ENCODE results near the gene AKR7A2. TPM values are rescaled to one million over a fixed set of nuclear protein-coding genes. Genes with fewer than 3 reads are reported as not detected.
A peak's percentile ranks its signal among the peaks of the same experiment; 100 is the strongest.

The AKR7A2 gene
- total and polyA plus RNA-seq, 4 experiments from 2014 or later, result 25.1 to 134 (median 57.7) TPM

DNA sequence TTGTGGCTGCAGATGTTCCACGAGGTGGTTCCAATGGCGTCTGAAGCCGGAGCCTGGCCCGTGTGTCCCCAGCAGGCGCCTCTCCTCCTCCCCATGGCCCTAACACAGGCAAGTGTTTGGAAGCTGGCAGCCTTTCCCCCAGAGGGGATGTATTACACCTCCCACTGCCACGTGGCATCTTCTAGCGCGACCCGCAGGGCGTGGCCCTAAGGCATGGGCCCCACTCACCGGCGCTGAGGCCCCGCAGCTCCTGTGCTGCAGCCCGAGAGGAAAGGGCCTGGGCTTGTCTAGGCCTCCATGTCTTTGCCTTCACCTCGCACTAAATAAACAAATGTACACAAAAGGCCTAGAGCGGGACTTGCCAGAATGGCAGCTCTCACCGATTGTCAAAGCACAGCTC, 38.1 kb upstream of the AKR7A2 start:
- ChIA-PET POLR2A (ENCODE audit: partially characterized antibody) (no interaction called here), CTCF (ENCODE audit: partially characterized antibody) (interaction anchor here (3.6 kb wide), 1 partner anchor 232 kb away, joined by 11 read pairs; no protein-coding TSS in a partner anchor)
- DNase-seq, result no peak
- Histone ChIP-seq H3K36me3 (ENCODE audit: insufficient read depth, low read length) (peaks cover 71% of the 10 kb centered on the region), H3K27ac (ENCODE audit: low read depth, low read length) (no peak overlapping the region), H3K27me3 (ENCODE audit: insufficient read depth, low read length) (no peaks in the 10 kb centered on the region), H3K4me3 (ENCODE audit: low read length in 2 of 2) (no peak overlapping the region), H3K9me3 (ENCODE audit: control insufficient read depth in 1 of 2, low read length in 2 of 2) (no peaks in the 10 kb centered on the region), H3K4me1 (ENCODE audit: insufficient read depth, low read length) (no peaks in the 10 kb centered on the region)
- H3K36me3 Mint-ChIP-seq, result peaks cover 30 to 63% of the 10 kb centered on the region in 2 donors
- H3K4me1 Mint-ChIP-seq, result peaks cover 0 to 6% (median under 1%) of the 10 kb centered on the region in 4 donors
- no peaks in the 10 kb centered on the region for H3K27me3 Mint-ChIP-seq
- intact Hi-C loops (cut with micrococcal nuclease), result no loop called here
- no peak overlapping the region for H3K4me3 Mint-ChIP-seq
- no peaks in the 10 kb centered on the region for H3K9me3 Mint-ChIP-seq
- H3K27ac Mint-ChIP-seq, result peak overlapping the region in 1 of 7 donors; percentile 29

DNA sequence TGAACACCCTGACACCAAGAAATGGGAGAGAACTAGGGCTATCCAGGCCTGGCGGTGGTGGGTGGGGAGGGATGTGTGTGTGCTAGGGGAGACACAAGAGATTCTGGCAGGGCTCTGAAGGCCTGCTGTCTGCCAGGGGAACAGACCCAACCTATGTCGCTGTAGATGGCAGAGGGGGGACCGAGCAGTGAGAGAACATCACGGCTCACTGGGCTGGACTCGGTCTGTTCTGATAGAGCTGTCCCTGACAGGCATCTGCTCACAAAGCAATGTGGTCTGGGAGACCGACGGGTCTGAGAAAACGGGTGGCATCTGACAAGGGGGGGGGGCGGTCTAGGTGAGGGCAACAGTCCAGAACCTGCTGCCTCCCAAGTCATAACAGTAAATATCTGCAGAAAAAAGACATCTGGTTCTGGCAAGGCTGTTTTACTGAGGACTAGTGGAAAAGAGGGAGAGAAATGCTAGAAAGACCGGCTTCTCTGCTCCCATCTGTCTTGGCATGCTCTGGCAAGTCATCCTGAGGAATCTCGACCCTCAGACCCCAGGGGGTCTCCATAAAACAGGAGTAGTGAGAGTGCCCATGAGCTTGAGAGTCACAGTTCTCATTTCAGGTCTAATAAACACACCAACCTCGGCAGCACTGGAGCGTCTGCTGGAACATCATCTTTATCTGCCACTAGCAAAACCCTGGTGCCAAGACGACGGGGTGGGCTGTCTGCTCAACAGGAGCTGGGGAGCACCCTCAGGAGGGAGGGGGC, 36.7 kb upstream of the AKR7A2 start:
- no peaks in the 10 kb centered on the region for H3K27me3 Mint-ChIP-seq
- Histone ChIP-seq H3K4me1 (ENCODE audit: insufficient read depth, low read length) (no peaks in the 10 kb centered on the region), H3K27ac (ENCODE audit: low read depth, low read length) (no peak overlapping the region), H3K9me3 (ENCODE audit: control insufficient read depth in 1 of 2, low read length in 2 of 2) (no peaks in the 10 kb centered on the region), H3K27me3 (ENCODE audit: insufficient read depth, low read length) (no peaks in the 10 kb centered on the region), H3K4me3 (ENCODE audit: low read length in 2 of 2) (no peak overlapping the region), H3K36me3 (ENCODE audit: insufficient read depth, low read length) (peaks cover 71% of the 10 kb centered on the region)
- ChIA-PET CTCF (ENCODE audit: partially characterized antibody) (interaction anchor here (0.8 to 3.6 kb wide), 3 partner anchors 168 to 313 kb away, joined by 4 to 11 read pairs (median 5); no protein-coding TSS in a partner anchor), POLR2A (ENCODE audit: partially characterized antibody) (no interaction called here)
- H3K4me3 Mint-ChIP-seq, result no peak overlapping the region
- H3K4me1 Mint-ChIP-seq, result peaks cover 0 to 6% (median 2%) of the 10 kb centered on the region in 4 donors
- H3K9me3 Mint-ChIP-seq, result no peaks in the 10 kb centered on the region
- peaks cover 33 to 61% of the 10 kb centered on the region in 2 donors for H3K36me3 Mint-ChIP-seq
- H3K27ac Mint-ChIP-seq, result peak overlapping the region in 4 of 7 donors; percentile 12 to 84 (median 36)
- no peak for DNase-seq
- intact Hi-C loops (cut with micrococcal nuclease), result no loop called here

DNA sequence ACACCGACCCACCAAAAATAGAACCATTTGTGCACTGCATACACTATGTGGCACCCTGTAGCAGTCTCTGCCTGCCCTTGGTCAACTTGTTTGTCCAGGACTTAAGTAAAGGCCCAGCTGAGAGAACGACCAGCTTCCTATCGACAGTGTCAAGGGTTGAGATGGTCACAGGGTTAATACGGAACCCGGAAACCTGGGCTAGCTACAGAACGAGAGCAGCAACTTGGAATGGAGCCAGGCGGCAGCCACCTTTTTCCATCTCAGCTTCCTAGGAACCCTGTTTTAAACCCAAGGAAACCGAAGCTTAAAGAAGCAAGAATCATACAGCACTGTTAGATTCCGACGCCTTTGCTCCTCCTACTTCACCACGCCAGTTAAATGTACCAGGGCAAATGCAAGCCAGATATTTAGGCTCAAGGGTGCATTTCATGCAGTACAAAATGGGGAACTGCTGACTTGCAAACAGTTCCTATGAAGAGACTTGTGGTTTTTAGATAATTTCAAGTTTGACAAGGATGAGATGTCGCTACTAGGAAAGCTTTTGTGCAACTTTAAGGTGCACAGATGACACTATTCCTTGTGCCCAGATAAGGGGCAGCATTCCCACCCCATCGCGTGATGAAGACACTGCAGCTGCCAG, 35.7 kb upstream of the AKR7A2 start:
- DNase-seq, result no peak
- Mint-ChIP-seq H3K27ac (no peak overlapping the region), H3K36me3 (peaks cover 32 to 56% of the 10 kb centered on the region in 2 donors), H3K4me3 (no peak overlapping the region), H3K27me3 (no peaks in the 10 kb centered on the region), H3K4me1 (peaks cover 0 to 8% (median 2%) of the 10 kb centered on the region in 4 donors), H3K9me3 (no peaks in the 10 kb centered on the region)
- ChIA-PET POLR2A (ENCODE audit: partially characterized antibody) (interaction anchor here (0.6 to 1.0 kb wide), 3 partner anchors 89 to 237 kb away, joined by 3 to 4 read pairs (median 3); no protein-coding TSS in a partner anchor), CTCF (ENCODE audit: partially characterized antibody) (interaction anchor here (0.8 to 3.6 kb wide), 5 partner anchors 30 to 314 kb away, joined by 3 to 11 read pairs (median 4); no protein-coding TSS in a partner anchor)
- H3K4me1 ChIP-seq (ENCODE audit: insufficient read depth, low read length), result no peaks in the 10 kb centered on the region
- no peaks in the 10 kb centered on the region for H3K27me3 ChIP-seq (ENCODE audit: insufficient read depth, low read length)
- H3K4me3 ChIP-seq (ENCODE audit: low read length in 2 of 2), result no peak overlapping the region
- intact Hi-C loops (cut with micrococcal nuclease), result no loop called here
- H3K36me3 ChIP-seq (ENCODE audit: insufficient read depth, low read length), result peaks cover 69% of the 10 kb centered on the region
- no peak overlapping the region for H3K27ac ChIP-seq (ENCODE audit: low read depth, low read length)
- no peaks in the 10 kb centered on the region for H3K9me3 ChIP-seq (ENCODE audit: control insufficient read depth in 1 of 2, low read length in 2 of 2)

DNA sequence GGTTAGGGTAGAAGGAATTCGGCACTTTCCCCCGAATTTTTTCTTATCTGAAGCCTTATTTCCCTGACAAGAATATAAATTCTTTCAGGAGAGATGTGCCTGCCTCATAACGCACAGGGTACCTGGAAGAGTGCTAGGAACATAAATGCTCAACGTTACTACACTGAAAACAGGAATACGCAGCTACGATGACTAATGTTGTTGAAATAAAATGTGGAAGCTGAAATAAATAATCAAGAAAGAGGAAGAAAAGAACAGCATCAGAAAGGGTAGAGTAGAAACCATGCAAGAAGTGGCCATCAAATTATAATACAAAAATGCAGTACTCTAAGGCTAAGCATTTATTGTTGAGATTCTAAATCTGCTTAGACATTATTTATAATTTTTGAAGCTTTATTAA, 34.1 kb upstream of the AKR7A2 start:
- Histone ChIP-seq H3K9me3 (ENCODE audit: control insufficient read depth in 1 of 2, low read length in 2 of 2) (no peaks in the 10 kb centered on the region), H3K4me3 (ENCODE audit: low read length in 2 of 2) (no peak overlapping the region), H3K36me3 (ENCODE audit: insufficient read depth, low read length) (peaks cover 65% of the 10 kb centered on the region), H3K27me3 (ENCODE audit: insufficient read depth, low read length) (no peaks in the 10 kb centered on the region), H3K27ac (ENCODE audit: low read depth, low read length) (no peak overlapping the region), H3K4me1 (ENCODE audit: insufficient read depth, low read length) (no peaks in the 10 kb centered on the region)
- Mint-ChIP-seq H3K27me3 (no peaks in the 10 kb centered on the region), H3K27ac (peak overlapping the region in 1 of 7 donors; percentile 59), H3K4me3 (no peak overlapping the region), H3K36me3 (peaks cover 24 to 56% of the 10 kb centered on the region in 2 donors), H3K9me3 (no peaks in the 10 kb centered on the region), H3K4me1 (peaks cover 6 to 11% (median 8%) of the 10 kb centered on the region in 4 donors)
- intact Hi-C loops (cut with micrococcal nuclease), result no loop called here
- ChIA-PET POLR2A (ENCODE audit: partially characterized antibody) (no interaction called here), CTCF (ENCODE audit: partially characterized antibody) (interaction anchor here (1.1 to 2.4 kb wide), 6 partner anchors 17 to 316 kb away, joined by 3 to 11 read pairs (median 6); no protein-coding TSS in a partner anchor)
- DNase-seq, result no peak

DNA sequence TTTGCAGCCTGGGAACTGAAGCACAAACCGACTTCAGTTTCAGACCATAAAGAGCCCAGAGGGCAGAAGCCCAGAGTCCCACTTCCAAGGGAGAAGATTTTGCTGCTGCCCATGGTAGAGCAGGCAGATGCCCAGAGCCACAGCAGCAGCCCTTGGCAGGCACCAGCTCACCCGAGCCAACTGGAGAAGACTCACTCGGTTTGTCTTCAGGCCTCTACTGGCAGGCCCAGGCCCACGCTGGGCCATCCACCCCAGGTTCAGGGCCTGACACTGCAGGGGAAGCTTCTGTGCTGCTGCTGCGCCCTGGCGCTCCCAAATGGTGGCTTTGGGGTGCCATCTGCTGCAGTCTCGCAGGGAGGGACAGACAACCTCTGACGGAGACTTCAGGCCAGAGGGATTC, 33.4 kb upstream of the AKR7A2 start:
- Histone ChIP-seq H3K27ac (ENCODE audit: low read depth, low read length) (no peak overlapping the region), H3K4me3 (ENCODE audit: low read length in 2 of 2) (no peak overlapping the region), H3K36me3 (ENCODE audit: insufficient read depth, low read length) (peaks cover 69% of the 10 kb centered on the region), H3K4me1 (ENCODE audit: insufficient read depth, low read length) (no peaks in the 10 kb centered on the region), H3K27me3 (ENCODE audit: insufficient read depth, low read length) (no peaks in the 10 kb centered on the region), H3K9me3 (ENCODE audit: control insufficient read depth in 1 of 2, low read length in 2 of 2) (no peaks in the 10 kb centered on the region)
- POLR2A ChIA-PET (ENCODE audit: partially characterized antibody), result interaction anchor here (1.1 kb wide), 1 partner anchor 45 kb away, joined by 3 read pairs; no protein-coding TSS in a partner anchor
- intact Hi-C loops (cut with micrococcal nuclease), result no loop called here
- no peak for DNase-seq
- H3K36me3 Mint-ChIP-seq, result peaks cover 29 to 57% of the 10 kb centered on the region in 2 donors
- peaks cover 6 to 11% (median 8%) of the 10 kb centered on the region in 4 donors for H3K4me1 Mint-ChIP-seq
- no peak overlapping the region for H3K27ac Mint-ChIP-seq
- H3K27me3 Mint-ChIP-seq, result no peaks in the 10 kb centered on the region
- no peak overlapping the region for H3K4me3 Mint-ChIP-seq
- CTCF ChIA-PET (ENCODE audit: partially characterized antibody), result interaction anchor here (0.9 to 2.8 kb wide), 9 partner anchors 18 to 316 kb away, joined by 3 to 13 read pairs (median 5); partner anchors contain the start of gene SLC66A1
- H3K9me3 Mint-ChIP-seq, result no peaks in the 10 kb centered on the region

DNA sequence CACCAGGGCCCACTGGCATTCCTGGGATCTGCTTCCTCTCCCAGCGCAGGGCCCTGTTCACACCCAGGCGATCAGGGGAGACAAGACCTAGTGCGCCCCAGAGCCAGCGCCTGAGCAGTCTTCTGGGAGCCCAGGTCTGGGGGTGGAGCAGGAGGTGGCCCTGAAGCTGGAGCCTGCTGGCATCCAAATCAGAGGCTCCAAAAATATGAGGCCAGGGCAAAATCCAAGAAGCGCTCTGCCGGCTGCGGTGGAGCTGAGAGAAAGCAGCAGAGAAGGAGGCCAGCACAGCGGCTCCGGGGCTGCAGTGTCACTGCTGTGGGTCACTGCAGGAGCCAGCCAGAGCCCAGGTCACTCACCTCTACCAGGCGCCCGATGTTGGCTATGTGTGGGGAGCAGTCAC, 32.9 kb upstream of the AKR7A2 start:
- POLR2A ChIA-PET (ENCODE audit: partially characterized antibody), result interaction anchor here (1.1 kb wide), 1 partner anchor 46 kb away, joined by 3 read pairs; no protein-coding TSS in a partner anchor
- H3K27ac Mint-ChIP-seq, result peak overlapping the region in 1 of 7 donors; percentile 42

More for the DNA sequence above, 32.9 kb upstream of the AKR7A2 start:
- H3K36me3 ChIP-seq (ENCODE audit: insufficient read depth, low read length), result peaks cover 69% of the 10 kb centered on the region
- H3K4me3 Mint-ChIP-seq, result no peak overlapping the region
- H3K4me3 ChIP-seq (ENCODE audit: low read length in 2 of 2), result no peak overlapping the region
- H3K4me1 ChIP-seq (ENCODE audit: insufficient read depth, low read length), result no peaks in the 10 kb centered on the region
- no peaks in the 10 kb centered on the region for H3K9me3 ChIP-seq (ENCODE audit: control insufficient read depth in 1 of 2, low read length in 2 of 2)
- H3K27me3 Mint-ChIP-seq, result no peaks in the 10 kb centered on the region
- peaks cover 6 to 11% (median 8%) of the 10 kb centered on the region in 4 donors for H3K4me1 Mint-ChIP-seq
- no peak overlapping the region for H3K27ac ChIP-seq (ENCODE audit: low read depth, low read length)
- intact Hi-C loops (cut with micrococcal nuclease), result no loop called here
- H3K27me3 ChIP-seq (ENCODE audit: insufficient read depth, low read length), result no peaks in the 10 kb centered on the region
- H3K9me3 Mint-ChIP-seq, result no peaks in the 10 kb centered on the region
- no peak for DNase-seq
- peaks cover 29 to 55% of the 10 kb centered on the region in 2 donors for H3K36me3 Mint-ChIP-seq
- CTCF ChIA-PET (ENCODE audit: partially characterized antibody), result interaction anchor here (0.9 to 2.8 kb wide), 9 partner anchors 9 to 305 kb away, joined by 3 to 13 read pairs (median 4); partner anchors contain the start of gene SLC66A1
